ENCODE measurements around the gene ZNRF1.
A peak's percentile ranks its signal among the peaks of the same experiment; 100 is the strongest.

Gene ZNRF1

DNA sequence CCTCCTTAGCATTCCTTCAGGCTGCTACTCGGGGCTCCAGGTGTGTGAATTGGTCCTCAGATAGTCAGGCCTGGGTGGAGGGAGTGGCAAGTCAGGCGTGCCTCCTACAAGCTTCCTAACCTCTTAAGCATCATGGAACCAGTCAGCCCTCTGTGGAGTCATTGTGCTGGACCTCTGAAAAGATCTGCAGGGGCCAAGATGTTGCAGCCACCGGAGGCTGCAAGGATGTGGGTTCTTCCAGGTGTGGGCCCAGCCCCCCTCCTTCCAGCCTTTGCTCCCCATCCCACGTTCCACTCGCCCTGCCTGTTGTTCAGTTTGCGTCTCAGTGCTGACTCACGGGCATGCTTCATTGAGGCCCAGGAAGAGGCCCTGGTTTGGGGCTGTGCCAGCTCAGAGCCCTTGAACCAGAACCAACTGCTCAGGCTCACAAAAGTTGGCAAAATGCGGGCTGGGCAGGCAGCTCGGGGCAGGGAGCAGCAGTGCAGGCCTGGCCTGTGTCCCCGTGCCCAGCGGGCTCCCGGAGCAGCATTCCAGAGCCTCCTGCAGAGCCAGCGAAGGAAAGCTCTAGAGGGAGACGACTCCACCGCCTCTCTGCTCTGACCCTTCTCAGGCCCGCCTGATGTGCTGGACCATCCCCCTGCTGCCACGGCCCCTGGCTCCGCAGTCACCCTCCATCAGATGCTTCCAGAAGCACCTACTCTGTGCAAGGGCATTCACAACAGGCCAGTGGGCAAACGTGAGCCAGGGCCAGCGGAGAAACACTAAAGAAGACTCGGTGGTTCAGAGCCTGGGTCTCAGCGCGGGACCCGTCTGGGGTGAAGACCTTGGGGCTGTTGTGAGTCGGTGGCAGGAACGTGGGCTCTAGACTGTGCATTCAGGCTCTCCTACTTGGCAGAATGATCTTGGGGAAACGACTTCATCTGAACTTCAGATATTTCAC is 110.2 kb downstream of the ZNRF1 start:
- TF ChIP-seq CTCF (IDR thresholded peaks at IDR 0.05; ENCODE audit: extremely low read depth, missing control alignments), result no peak
- DNase-seq (ENCODE audit: low spot score), result no peak

DNA sequence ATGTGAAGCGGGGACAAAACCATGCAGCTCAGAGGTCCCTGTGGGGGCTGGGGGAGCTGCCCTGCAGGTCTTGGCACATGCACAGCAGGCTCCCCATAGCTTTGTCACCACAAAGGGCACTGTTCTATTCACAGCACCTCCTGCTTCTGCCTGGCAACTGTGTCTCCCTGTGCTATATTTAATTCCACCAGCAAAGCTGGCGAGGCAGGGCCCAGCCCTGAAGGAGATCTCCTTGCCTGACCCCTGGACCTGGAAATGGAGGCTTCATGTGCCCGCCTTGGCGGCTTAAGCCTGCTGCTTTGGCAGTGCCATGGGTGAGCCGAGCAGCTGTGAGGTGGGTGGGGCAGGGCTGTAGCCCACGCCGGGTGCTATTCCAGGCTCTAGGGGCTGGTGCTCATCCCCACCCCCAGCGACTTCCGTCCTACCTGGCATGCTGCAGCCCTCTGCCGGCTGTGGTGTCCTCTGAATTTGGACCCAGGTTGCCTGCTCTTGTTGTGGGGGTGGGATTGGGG is 111.0 kb downstream of the ZNRF1 start:
- no peak for DNase-seq (ENCODE audit: low spot score)
- TF ChIP-seq CTCF (IDR thresholded peaks at IDR 0.05; ENCODE audit: extremely low read depth, missing control alignments), result no peak

DNA sequence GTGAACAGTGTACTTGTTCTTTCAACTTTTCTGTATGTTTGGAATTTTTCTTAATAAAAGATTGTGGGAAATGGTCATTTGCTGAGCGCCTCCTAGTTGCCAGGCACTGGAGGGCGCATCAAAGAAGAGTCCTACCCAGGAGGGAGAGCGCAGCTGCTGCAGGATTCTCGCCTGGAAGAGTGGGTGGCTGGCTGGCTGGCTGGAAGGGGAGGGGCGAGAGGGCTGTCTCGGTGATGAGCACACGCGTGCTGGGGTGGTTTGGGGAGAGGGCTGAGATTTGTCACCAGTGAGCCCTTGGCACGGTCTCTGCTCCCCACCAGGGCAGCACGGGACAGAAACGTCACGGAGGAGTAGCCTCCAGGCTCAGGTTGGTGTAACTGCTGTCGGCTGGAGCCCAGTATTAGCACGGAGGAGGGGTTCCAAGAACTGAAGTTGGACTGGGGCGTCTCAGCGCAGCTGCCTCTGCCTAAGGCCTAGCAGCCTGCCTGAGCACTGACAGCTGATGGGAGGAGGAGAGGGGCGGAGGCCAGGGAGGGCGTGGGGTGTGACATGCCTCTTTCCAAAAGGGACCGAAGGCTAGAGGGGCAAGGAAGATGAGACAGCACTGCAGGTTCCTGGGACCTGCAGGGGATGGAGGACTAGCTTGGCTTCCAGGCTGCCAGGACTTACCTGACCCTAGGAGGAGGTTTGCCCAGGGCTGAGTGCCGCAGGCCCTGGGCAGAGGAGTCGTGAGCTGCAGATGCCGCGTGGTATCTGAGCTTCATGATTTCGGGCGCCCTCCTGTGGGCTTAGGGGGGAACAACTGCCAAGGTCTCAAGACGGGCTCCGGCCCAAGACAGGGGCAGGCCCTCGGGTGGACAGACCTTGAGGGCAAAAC is 112.1 kb downstream of the ZNRF1 start:
- peak; percentile 92 for DNase-seq (ENCODE audit: low spot score)
- TF ChIP-seq CTCF (IDR thresholded peaks at IDR 0.05; ENCODE audit: extremely low read depth, missing control alignments), result peak; percentile 80

- TF ChIP-seq CTCF (IDR thresholded peaks at IDR 0.05; ENCODE audit: extremely low read depth, missing control alignments), result no peak
- DNase-seq (ENCODE audit: low spot score), result no peak
Observed at GRCh38 chr16:75111514-75111940, 112.7 kb downstream of the ZNRF1 start.

- no peak for DNase-seq (ENCODE audit: low spot score)
- TF ChIP-seq CTCF (IDR thresholded peaks at IDR 0.05; ENCODE audit: extremely low read depth, missing control alignments), result no peak
Observed at GRCh38 chr16:75111961-75112733, 113.3 kb downstream of the ZNRF1 start.

GRCh38 chr16:75112734-75113491 is 114.1 kb downstream of the ZNRF1 start:
- DNase-seq (ENCODE audit: low spot score), result no peak

More at GRCh38 chr16:75112734-75113491, 114.1 kb downstream of the ZNRF1 start:
- no peak for TF ChIP-seq CTCF (IDR thresholded peaks at IDR 0.05; ENCODE audit: extremely low read depth, missing control alignments)

All from GM20000 (cell line).